Esophagus (tissue), 2 donors: ENCODE data around the gene TMCC1. TPM values are rescaled to one million over a fixed set of nuclear protein-coding genes. Genes with fewer than 3 reads are reported as not detected.
"Not testable (repeated sequence)": the region's sequence is repeated elsewhere in the genome, so short reads cannot be mapped to it uniquely, and the experiment has no call there.

Source experiments
- H3K27ac ChIP-seq, 2 donors: one replicate each; pipeline ENCODE4 v1.5.1; 2013; ENCODE audit warnings: low read depth in 2 of 2, mild to moderate bottlenecking in 2 of 2, inconsistent platforms in 1 of 2, low read length in 1 of 2, moderate library complexity in 1 of 2
- H3K27me3 ChIP-seq, 2 donors: one replicate each; pipeline ENCODE4 v1.6.1; 2013; ENCODE audit warnings: low read length in 2 of 2, control low read depth in 1 of 2, mild to moderate bottlenecking in 1 of 2; ENCODE audit not compliant: insufficient read depth in 2 of 2, control insufficient read depth in 1 of 2
- H3K36me3 ChIP-seq, 2 donors: one replicate each; pipeline ENCODE4 v1.6.1; 2013; ENCODE audit warnings: low read length in 1 of 2; ENCODE audit not compliant: control insufficient read depth in 2 of 2, insufficient read depth in 2 of 2
- H3K4me1 ChIP-seq, 2 donors: one replicate each; pipeline ENCODE4 v1.6.1; 2013; ENCODE audit warnings: low read length in 1 of 2; ENCODE audit not compliant: control insufficient read depth in 2 of 2, insufficient read depth in 2 of 2
- H3K4me3 ChIP-seq, 2 donors: one replicate each; pipeline ENCODE4 v1.5.1; 2013; ENCODE audit warnings: low read length in 2 of 2, mild to moderate bottlenecking in 2 of 2, low read depth in 1 of 2, moderate library complexity in 1 of 2
- H3K9me3 ChIP-seq, 2 donors: one replicate each; pipeline ENCODE4 v1.6.1; 2013; ENCODE audit warnings: mild to moderate bottlenecking in 2 of 2, low read depth in 1 of 2, low read length in 1 of 2, moderate library complexity in 1 of 2; ENCODE audit not compliant: control insufficient read depth in 2 of 2, insufficient read depth in 1 of 2
- WGBS, 2 donors: extraction: QIAGEN DNeasy Blood & Tissue Kit; methylation state at CpG; one replicate each; pipeline ENCODE4 v1.1.7; 2013; 5-methylcytosine and 5-hydroxymethylcytosine counted together
- polyA plus RNA-seq, 2 donors: library from polyadenylated mRNA; stranded (reverse); fragments of 200-250 nt; gene quantifications; one replicate each; pipeline ENCODE4 v1.2.3, GENCODE V29; 2013
- donor health status: healthy with polysubstance abuse.
- donor health status: Bipolar disorder and iron deficiency.

TMCC1 gene
- polyA plus RNA-seq, 2 donors, result 8.4 to 9.5 TPM

- H3K27me3 ChIP-seq, result no peaks in the 10 kb centered on the region
- H3K9me3 ChIP-seq, result no peaks in the 10 kb centered on the region
- peak overlapping the region; percentile 24 to 39 for H3K27ac ChIP-seq
- no peak overlapping the region for H3K4me3 ChIP-seq
- 57 to 65% methylated on average over 8 of the region's 8 CpGs for whole genome bisulfite sequencing, 2 donors
- no peaks in the 10 kb centered on the region for H3K36me3 ChIP-seq
- peaks cover 0 to 4% of the 10 kb centered on the region in 2 donors for H3K4me1 ChIP-seq
Measured at GRCh38 chr3:129616291-129616690, 277.2 kb downstream of the TMCC1 start.

- H3K27ac ChIP-seq, result peak overlapping the region in 1 of 2 donors; percentile 24
- H3K4me1 ChIP-seq, result peaks cover 0 to 4% of the 10 kb centered on the region in 2 donors
- H3K36me3 ChIP-seq, result no peaks in the 10 kb centered on the region
- H3K27me3 ChIP-seq, result no peaks in the 10 kb centered on the region
- H3K4me3 ChIP-seq, result no peak overlapping the region
- WGBS, 2 donors, result 62 to 66% methylated on average over 8 of the region's 8 CpGs
- no peaks in the 10 kb centered on the region for H3K9me3 ChIP-seq
Measured at GRCh38 chr3:129615751-129616281, 277.7 kb downstream of the TMCC1 start.

- Histone ChIP-seq H3K36me3 (no peaks in the 10 kb centered on the region), H3K27ac (no peak overlapping the region), H3K4me1 (peaks cover 0 to 4% of the 10 kb centered on the region in 2 donors), H3K27me3 (no peaks in the 10 kb centered on the region), H3K4me3 (no peak overlapping the region), H3K9me3 (no peaks in the 10 kb centered on the region)
- 51 to 62% methylated on average over 5 of the region's 5 CpGs for WGBS, 2 donors
Measured at GRCh38 chr3:129614927-129615363, 278.6 kb downstream of the TMCC1 start.

- Histone ChIP-seq H3K27me3 (no peaks in the 10 kb centered on the region), H3K27ac (peak overlapping the region in 1 of 2 donors; percentile 5), H3K4me3 (no peak overlapping the region), H3K36me3 (no peaks in the 10 kb centered on the region), H3K9me3 (no peaks in the 10 kb centered on the region), H3K4me1 (peaks cover 0 to 4% of the 10 kb centered on the region in 2 donors)
- 94% methylated on average over 9 of the region's 9 CpGs for WGBS, 2 donors
Measured at GRCh38 chr3:129614435-129614834, 279.1 kb downstream of the TMCC1 start.

- Histone ChIP-seq H3K27me3 (no peaks in the 10 kb centered on the region), H3K4me1 (peaks cover 0 to 2% of the 10 kb centered on the region in 2 donors), H3K27ac (no peak overlapping the region), H3K4me3 (no peak overlapping the region), H3K36me3 (no peaks in the 10 kb centered on the region), H3K9me3 (no peaks in the 10 kb centered on the region)
- 76 to 81% methylated on average over 3 of the region's 3 CpGs for WGBS, 2 donors
Measured at GRCh38 chr3:129613367-129613740, 280.2 kb downstream of the TMCC1 start.

- Histone ChIP-seq H3K9me3 (no peaks in the 10 kb centered on the region), H3K4me3 (no peak overlapping the region), H3K27ac (peak overlapping the region in 1 of 2 donors; percentile 21), H3K4me1 (peaks cover 0 to under 1% of the 10 kb centered on the region in 2 donors), H3K36me3 (no peaks in the 10 kb centered on the region), H3K27me3 (no peaks in the 10 kb centered on the region)
- WGBS, 2 donors, result 67 to 69% methylated on average over 16 of the region's 16 CpGs
Measured at GRCh38 chr3:129612534-129613366, 280.8 kb downstream of the TMCC1 start.

- no peaks in the 10 kb centered on the region for H3K9me3 ChIP-seq
- H3K4me3 ChIP-seq, result no peak overlapping the region
- peak overlapping the region in 1 of 2 donors; percentile 21 for H3K27ac ChIP-seq
- H3K27me3 ChIP-seq, result no peaks in the 10 kb centered on the region
- no peaks in the 10 kb centered on the region for H3K4me1 ChIP-seq
- WGBS, 2 donors, result 52 to 55% methylated on average over 25 of the region's 25 CpGs
- no peaks in the 10 kb centered on the region for H3K36me3 ChIP-seq
Measured at GRCh38 chr3:129611812-129612533, 281.5 kb downstream of the TMCC1 start.

GRCh38 chr3:129611446-129611800 is 282.1 kb downstream of the TMCC1 start:
- no peaks in the 10 kb centered on the region for H3K27me3 ChIP-seq
- H3K36me3 ChIP-seq, result no peaks in the 10 kb centered on the region
- H3K4me1 ChIP-seq, result no peaks in the 10 kb centered on the region
- H3K4me3 ChIP-seq, result no peak overlapping the region
- H3K9me3 ChIP-seq, result no peaks in the 10 kb centered on the region
- 86 to 89% methylated on average over 9 of the region's 9 CpGs for WGBS, 2 donors
- no peak overlapping the region for H3K27ac ChIP-seq

- H3K9me3 ChIP-seq, H3K36me3 ChIP-seq, H3K4me3 ChIP-seq, H3K4me1 ChIP-seq, H3K27me3 ChIP-seq, H3K27ac ChIP-seq: not testable (repeated sequence)
- 93 to 94% methylated on average over 11 of the region's 11 CpGs for WGBS, 2 donors
Measured at GRCh38 chr3:129610794-129611445, 282.6 kb downstream of the TMCC1 start.
